PC-3 (cell line): ENCODE data around the gene PRUNE2. TPM values are rescaled to one million over a fixed set of nuclear protein-coding genes. Genes with fewer than 3 reads are reported as not detected.

Experiments used
- ATAC-seq: fragments of 200-7000 bp; cut with Tn5 transposase; 2 replicates; pipeline ENCODE4 v1.9.1; 2020; ENCODE audit warnings: mild to moderate bottlenecking, moderate library complexity
- BruUV-seq: library from RNA; stranded (reverse); fragments of 400-500 nt; replicated peaks from 2 replicates; lab custom pipeline; 2021; lab: Mats Ljungman, UMichigan
- CTCF ChIA-PET: fragments of 300-600 bp; sonication (Branson Sonifier 250); formaldehyde crosslinking; loops from one replicate; lab custom pipeline; 2022; ENCODE audit warnings: antibody characterized with exemption; lab: Charles Lee
- POLR2A ChIA-PET: fragments of 300-600 bp; sonication (Branson Sonifier 250); formaldehyde crosslinking; loops from one replicate; lab custom pipeline; 2022; ENCODE audit warnings: antibody characterized with exemption; ENCODE audit not compliant: unreplicated experiment; lab: Charles Lee
- DNase-seq: peaks from one replicate; pipeline ENCODE4 v3.0.0-alpha.2; 2015
- H2AFZ ChIP-seq: fragments of 300-600 bp; sonication (generic); 2 replicates; pipeline ENCODE4 v1.6.0; 2016; ENCODE audit warnings: antibody characterized with exemption, low read length
- H3F3A ChIP-seq: fragments of 300-600 bp; sonication (generic); one replicate; pipeline ENCODE4 v1.6.0; 2017; ENCODE audit warnings: antibody characterized with exemption, low read length, control low read depth, mild to moderate bottlenecking; ENCODE audit not compliant: unreplicated experiment
- H3K27ac ChIP-seq: fragments of 300-600 bp; sonication (generic); 2 replicates; pipeline ENCODE4 v1.5.1; 2016; ENCODE audit warnings: mild to moderate bottlenecking, low read length
- H3K27me3 ChIP-seq: fragments of 300-600 bp; sonication (generic); 2 replicates; pipeline ENCODE4 v1.6.1; 2016; ENCODE audit warnings: low read length, mixed read lengths
- H3K36me3 ChIP-seq: fragments of 300-600 bp; sonication (generic); 2 replicates; pipeline ENCODE4 v1.6.1; 2016; ENCODE audit warnings: low read depth, mixed run types, low read length, mixed read lengths
- H3K4me1 ChIP-seq: fragments of 300-600 bp; sonication (generic); 2 replicates; pipeline ENCODE4 v1.5.1; 2016; ENCODE audit warnings: low read length; ENCODE audit not compliant: insufficient read depth
- H3K4me2 ChIP-seq: fragments of 300-600 bp; sonication (generic); 2 replicates; pipeline ENCODE4 v1.6.0; 2016; ENCODE audit warnings: low read length
- H3K4me3 ChIP-seq: fragments of 300-600 bp; sonication (generic); 2 replicates; pipeline ENCODE4 v1.5.1; 2016; ENCODE audit warnings: mild to moderate bottlenecking, low read length, mixed read lengths
- H3K79me2 ChIP-seq: fragments of 300-600 bp; sonication (generic); 2 replicates; pipeline ENCODE4 v1.6.1; 2017; ENCODE audit warnings: low read length, mixed read lengths
- H3K9ac ChIP-seq: fragments of 300-600 bp; sonication (generic); 2 replicates; pipeline ENCODE4 v1.6.0; 2016; ENCODE audit warnings: mild to moderate bottlenecking, low read length
- H3K9me2 ChIP-seq: fragments of 300-600 bp; sonication (generic); replicated peaks from 2 replicates; pipeline ENCODE4 v1.6.1; 2016; ENCODE audit warnings: mixed run types, low read length, mixed read lengths
- H3K9me3 ChIP-seq: fragments of 300-600 bp; sonication (generic); 2 replicates; pipeline ENCODE4 v1.6.1; 2016; ENCODE audit warnings: low read length, mixed read lengths
- H4K20me1 ChIP-seq: fragments of 300-600 bp; sonication (generic); 2 replicates; pipeline ENCODE4 v1.6.1; 2016; ENCODE audit warnings: low read length, mixed read lengths
- EZH2 ChIP-seq: fragments of 300-600 bp; sonication (generic); IDR thresholded peaks from one replicate; pipeline ENCODE4 v1.6.1; 2017; ENCODE audit warnings: antibody characterized with exemption, mild to moderate bottlenecking, low read length; ENCODE audit not compliant: unreplicated experiment
- EZH2phosphoT487 ChIP-seq: fragments of 300-600 bp; sonication (generic); IDR thresholded peaks from 2 replicates; pipeline ENCODE4 v1.6.1; 2018; ENCODE audit warnings: mild to moderate bottlenecking, antibody characterized with exemption, low read length, borderline replicate concordance
- intact Hi-C: fragments of 100-400 bp; cut with micrococcal nuclease; formaldehyde crosslinking; loops from 2 replicates; pipeline ENCODE4 v1.9.0; 2023
- total RNA-seq: library from RNA; depleted of rRNA; stranded (reverse); fragments of >200 nt; gene quantifications from 2 replicates; pipeline ENCODE4 v1.2.3, GENCODE V29; 2014
- TF ChIP-seq, protein P1 (sequence below): fragments of 300-600 bp; sonication (generic); conservative IDR thresholded peaks from 2 replicates; pipeline ENCODE4 v1.5.1; 2017; ENCODE audit warnings: antibody characterized with exemption, low read depth, mild to moderate bottlenecking, low read length

Gene PRUNE2
- total RNA-seq, 1 experiment from 2014 or later, result not detected

DNA sequence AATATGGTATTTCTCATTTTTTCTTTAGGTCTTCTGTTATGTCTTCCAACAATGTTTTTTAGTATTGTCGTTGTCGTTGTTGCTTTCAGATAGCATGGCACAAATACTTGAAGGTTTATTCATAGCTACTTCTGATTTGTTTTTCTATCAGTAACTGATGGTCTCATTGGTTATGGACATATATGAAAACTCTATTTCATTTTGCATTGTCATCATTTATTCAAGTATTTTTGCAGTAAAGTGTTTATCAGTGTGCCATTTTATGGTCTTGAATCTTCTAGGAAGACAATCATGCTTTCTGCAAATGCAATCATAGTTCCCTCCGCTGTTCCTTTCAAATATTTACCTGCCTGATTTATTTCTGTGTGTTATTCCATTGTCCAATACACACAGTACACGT lies 44.0 kb upstream of the PRUNE2 start:
- CTCF ChIA-PET, result no interaction called here
- H3K4me2 ChIP-seq, result no peak overlapping the region
- BruUV-seq, result no TSS peak

GRCh38 chr9:76944011-76944410 lies 38.1 kb upstream of the PRUNE2 start:
- Histone ChIP-seq H3K79me2 (no peaks in the 10 kb centered on the region), H4K20me1 (no peaks in the 10 kb centered on the region), H3K36me3 (no peaks in the 10 kb centered on the region), H3K9ac (no peak overlapping the region), H2AFZ (no peak overlapping the region), H3K4me2 (no peak overlapping the region), H3K9me2 (no peaks in the 10 kb centered on the region), H3K4me3 (no peak overlapping the region), H3K4me1 (no peaks in the 10 kb centered on the region), H3K27ac (no peak overlapping the region), H3K27me3 (peaks cover 4% of the 10 kb centered on the region; the same call in 1 of the 2 replicates), H3F3A (no peaks in the 10 kb centered on the region), H3K9me3 (no peaks in the 10 kb centered on the region)
- no peak for ATAC-seq
- TF ChIP-seq, protein P1, sequence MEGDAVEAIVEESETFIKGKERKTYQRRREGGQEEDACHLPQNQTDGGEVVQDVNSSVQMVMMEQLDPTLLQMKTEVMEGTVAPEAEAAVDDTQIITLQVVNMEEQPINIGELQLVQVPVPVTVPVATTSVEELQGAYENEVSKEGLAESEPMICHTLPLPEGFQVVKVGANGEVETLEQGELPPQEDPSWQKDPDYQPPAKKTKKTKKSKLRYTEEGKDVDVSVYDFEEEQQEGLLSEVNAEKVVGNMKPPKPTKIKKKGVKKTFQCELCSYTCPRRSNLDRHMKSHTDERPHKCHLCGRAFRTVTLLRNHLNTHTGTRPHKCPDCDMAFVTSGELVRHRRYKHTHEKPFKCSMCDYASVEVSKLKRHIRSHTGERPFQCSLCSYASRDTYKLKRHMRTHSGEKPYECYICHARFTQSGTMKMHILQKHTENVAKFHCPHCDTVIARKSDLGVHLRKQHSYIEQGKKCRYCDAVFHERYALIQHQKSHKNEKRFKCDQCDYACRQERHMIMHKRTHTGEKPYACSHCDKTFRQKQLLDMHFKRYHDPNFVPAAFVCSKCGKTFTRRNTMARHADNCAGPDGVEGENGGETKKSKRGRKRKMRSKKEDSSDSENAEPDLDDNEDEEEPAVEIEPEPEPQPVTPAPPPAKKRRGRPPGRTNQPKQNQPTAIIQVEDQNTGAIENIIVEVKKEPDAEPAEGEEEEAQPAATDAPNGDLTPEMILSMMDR, result no peak
- TF ChIP-seq EZH2phosphoT487, result no peak
- TF ChIP-seq EZH2, result no peak
- ChIA-PET POLR2A (no interaction called here), CTCF (no interaction called here)
- BruUV-seq, result no TSS peak
- DNase-seq, result no peak
- intact Hi-C loops, result no loop called here

More for the DNA sequence above, 44.0 kb upstream of the PRUNE2 start:
- H3K9me2 ChIP-seq, result no peaks in the 10 kb centered on the region
- H2AFZ ChIP-seq, result no peak overlapping the region
- H3K27ac ChIP-seq, result no peak overlapping the region
- POLR2A ChIA-PET, result no interaction called here
- H4K20me1 ChIP-seq, result no peaks in the 10 kb centered on the region
- H3K9me3 ChIP-seq, result no peaks in the 10 kb centered on the region
- DNase-seq, result no peak
- intact Hi-C loops, result no loop called here
- no peaks in the 10 kb centered on the region for H3K36me3 ChIP-seq
- no peaks in the 10 kb centered on the region for H3K79me2 ChIP-seq
- H3K9ac ChIP-seq, result no peak overlapping the region
- peaks cover 11% of the 10 kb centered on the region for H3K27me3 ChIP-seq
- TF ChIP-seq EZH2phosphoT487 (no peak), EZH2 (no peak)
- TF ChIP-seq, protein P1, result no peak
- ATAC-seq, result no peak
- no peak overlapping the region for H3K4me3 ChIP-seq
- H3F3A ChIP-seq, result no peaks in the 10 kb centered on the region
- H3K4me1 ChIP-seq, result no peaks in the 10 kb centered on the region

- Histone ChIP-seq H3K9me2 (no peaks in the 10 kb centered on the region), H3K27ac (no peak overlapping the region), H4K20me1 (no peaks in the 10 kb centered on the region), H3K27me3 (peaks cover 4% of the 10 kb centered on the region; the same call in 1 of the 2 replicates), H3F3A (no peaks in the 10 kb centered on the region), H3K4me3 (no peak overlapping the region), H3K4me2 (no peak overlapping the region), H3K9ac (no peak overlapping the region), H3K79me2 (no peaks in the 10 kb centered on the region), H3K4me1 (no peaks in the 10 kb centered on the region), H3K9me3 (no peaks in the 10 kb centered on the region), H2AFZ (no peak overlapping the region), H3K36me3 (no peaks in the 10 kb centered on the region)
- no peak for ATAC-seq
- BruUV-seq, result no TSS peak
- intact Hi-C loops, result no loop called here
- no peak for DNase-seq
- POLR2A ChIA-PET, result no interaction called here
- TF ChIP-seq EZH2phosphoT487 (no peak), EZH2 (no peak)
- TF ChIP-seq, protein P1, result no peak
- CTCF ChIA-PET, result no interaction called here
Observed at GRCh38 chr9:76943054-76943453, 37.1 kb upstream of the PRUNE2 start.
